Heart right ventricle (tissue), 16 donors: ENCODE data around the gene TMEM269. TPM values are rescaled to one million over a fixed set of nuclear protein-coding genes. Genes with fewer than 3 reads are reported as not detected.

Source experiments
- ATAC-seq, 8 donors: fragments of 200-7000 bp; cut with Tn5 transposase; one replicate each; pipeline ENCODE4 v1.9.1; 2020; ENCODE audit warnings: mild to moderate bottlenecking in 8 of 8, moderate library complexity in 8 of 8, moderate number of reproducible peaks in 1 of 8
- DNase-seq, 2 donors: peaks; one replicate each; pipeline ENCODE4 v3.0.0-alpha.2; 2020
- H3K27ac ChIP-seq, 10 donors: fragments of 200-600 bp; sonication (generic) in 2 of 10; one replicate each; pipeline versions ENCODE4 v1.5.0 to v1.8.0; 2020 to 2022; ENCODE audit warnings: mild to moderate bottlenecking in 3 of 10
- H3K27me3 ChIP-seq, 7 donors: fragments of 200-600 bp; one replicate each; pipeline ENCODE4 v1.8.0; 2021 to 2022; ENCODE audit warnings: mild to moderate bottlenecking in 2 of 7
- H3K36me3 ChIP-seq, 9 donors: fragments of 200-600 bp; sonication (generic) in 1 of 9; one replicate each; pipeline versions ENCODE4 v1.5.0 to v1.8.0; 2020 to 2022; ENCODE audit warnings: mild to moderate bottlenecking in 2 of 9
- H3K4me1 ChIP-seq, 9 donors: fragments of 200-600 bp; sonication (generic) in 1 of 9; one replicate each; pipeline versions ENCODE4 v1.5.0 to v1.8.0; 2020 to 2022; ENCODE audit warnings: mild to moderate bottlenecking in 4 of 9
- H3K4me3 ChIP-seq, 10 donors: fragments of 200-600 bp; sonication (generic) in 2 of 10; one replicate each; pipeline versions ENCODE4 v1.5.0 to v1.8.0; 2020 to 2022; ENCODE audit warnings: mild to moderate bottlenecking in 7 of 10, moderate library complexity in 2 of 10
- H3K9me3 ChIP-seq, 11 donors: fragments of 200-600 bp in 10 of 11; sonication (generic) in 2 of 11; one replicate each; pipeline versions ENCODE4 v1.5.0 to v1.8.0; 2013 to 2022; ENCODE audit warnings: mild to moderate bottlenecking in 2 of 11, control low read depth in 1 of 11, moderate library complexity in 1 of 11
- CTCF ChIP-seq, 9 donors: fragments of 200-600 bp; sonication (generic) in 2 of 9; IDR thresholded peaks; one replicate each; pipeline versions ENCODE4 v1.5.0 to v1.8.0; 2021 to 2022; ENCODE audit warnings: antibody characterized with exemption in 9 of 9, mild to moderate bottlenecking in 5 of 9, moderate library complexity in 1 of 9
- WGBS, 2 donors: extraction: QIAGEN DNeasy Blood & Tissue Kit; methylation state at CpG; one replicate each; pipeline ENCODE4 v1.1.7; 2013; ENCODE audit warnings: inconsistent platforms in 1 of 2; 5-methylcytosine and 5-hydroxymethylcytosine counted together
- intact Hi-C, 10 donors: fragments of 100-400 bp; cut with DNase I; formaldehyde crosslinking; loops; one replicate each; pipeline versions ENCODE4 v1.11.1 to v1.14.2; 2022
- polyA plus RNA-seq, 2 donors: library from polyadenylated mRNA; stranded (reverse); fragments of 200-250 nt; gene quantifications; one replicate each; pipeline ENCODE4 v1.2.3, GENCODE V29; 2013
- total RNA-seq, 10 donors: library from RNA; stranded (reverse); fragmentation: NEBNext Ultra II Directional in 3 of 10; extraction: Animal tissue kit (Norgen Biotek cat#: 25700) in 3 of 10; gene quantifications; one replicate each; pipeline versions ENCODE4 v1.2.1 to v1.2.4, GENCODE V29; 2021 to 2023
- donor health status: Arrhythmogenic right ventricular cardiomyopathy.
- donor health status: ischemic (EF 13 %, LVEDD 7.1; RV severe dilation, severe dysfunction).
- donor health status: healthy with polysubstance abuse.
- donor health status: DM: no; HTN: yes; CAD: no.
- donor health status: DM: no; HTN: no; CAD: no.
- donor health status: ischemic (EF 25% LVEDD 6.9; RV normal size, moderate dysfunction).
- donor health status: ischemic (EF 25% LVEDD 5.7; RV mildly dilated, moderate dysfunction).
- donor health status: healthy.
- donor health status: DM: yes; HTN: yes; CAD: no.
- donor health status: Ischemic cardiomyopathy.
- donor health status: ischemic (EF 35%, LVEDD 5.7; RV mildly dilated, moderate dysfunction).
- donor health status: nonischemic (EF 11% LVEDD 7.7; RV severe dilation, severe dysfunction).
- donor health status: DM: yes; HTN: yes; CAD: no.
- donor health status: PGD.
- donor health status: ischemic (EF 29% LVEDD 5.4; RV normal size, mild dysfunction).
- donor health status: nonischemic (EF 23%, LVEDD 6.1; RV moderate dilation, normal function).

Gene TMEM269
- total and polyA plus RNA-seq, 12 donors, result 0.01 to 0.09 (median 0.07) TPM; not detected in 9

GRCh38 chr1:42797979-42798378 is 13.2 kb downstream of the TMEM269 start:
- H3K4me1 ChIP-seq, result no peaks in the 10 kb centered on the region
- no peak overlapping the region for H3K4me3 ChIP-seq
- DNase-seq, result no peak
- H3K9me3 ChIP-seq, result no peaks in the 10 kb centered on the region
- 90 to 92% methylated on average over 5 of the region's 5 CpGs for WGBS, 2 donors
- intact Hi-C loops, result no loop called here
- TF ChIP-seq CTCF (IDR thresholded peaks at IDR 0.05), result no peak
- no peak overlapping the region for H3K27ac ChIP-seq
- ATAC-seq, result no peak
- H3K27me3 ChIP-seq, result no peaks in the 10 kb centered on the region
- H3K36me3 ChIP-seq, result no peaks in the 10 kb centered on the region

GRCh38 chr1:42801832-42802473 is 17.2 kb downstream of the TMEM269 start:
- peaks cover 0 to 6% (median 0%) of the 10 kb centered on the region in 9 donors for H3K4me1 ChIP-seq
- 75 to 82% methylated on average over 8 of the region's 8 CpGs for WGBS, 2 donors
- no peak for DNase-seq
- peak in 2 of 8 donors; percentile 10 to 42 for ATAC-seq
- intact Hi-C loops, result no loop called here
- no peaks in the 10 kb centered on the region for H3K27me3 ChIP-seq
- H3K27ac ChIP-seq, result no peak overlapping the region
- H3K36me3 ChIP-seq, result peaks cover 0 to 22% (median 0%) of the 10 kb centered on the region in 9 donors
- no peaks in the 10 kb centered on the region for H3K9me3 ChIP-seq
- no peak for TF ChIP-seq CTCF (IDR thresholded peaks at IDR 0.05)
- H3K4me3 ChIP-seq, result no peak overlapping the region

- no peak for TF ChIP-seq CTCF (IDR thresholded peaks at IDR 0.05)
- Histone ChIP-seq H3K4me3 (no peak overlapping the region), H3K4me1 (peaks cover 0 to 6% (median 0%) of the 10 kb centered on the region in 9 donors), H3K9me3 (no peaks in the 10 kb centered on the region), H3K27me3 (no peaks in the 10 kb centered on the region), H3K36me3 (peaks cover 0 to 38% (median 3%) of the 10 kb centered on the region in 9 donors), H3K27ac (no peak overlapping the region)
- intact Hi-C loops, result no loop called here
- DNase-seq (no peak), ATAC-seq (no peak)
Observed at GRCh38 chr1:42806171-42806570, 21.4 kb downstream of the TMEM269 start.

DNA sequence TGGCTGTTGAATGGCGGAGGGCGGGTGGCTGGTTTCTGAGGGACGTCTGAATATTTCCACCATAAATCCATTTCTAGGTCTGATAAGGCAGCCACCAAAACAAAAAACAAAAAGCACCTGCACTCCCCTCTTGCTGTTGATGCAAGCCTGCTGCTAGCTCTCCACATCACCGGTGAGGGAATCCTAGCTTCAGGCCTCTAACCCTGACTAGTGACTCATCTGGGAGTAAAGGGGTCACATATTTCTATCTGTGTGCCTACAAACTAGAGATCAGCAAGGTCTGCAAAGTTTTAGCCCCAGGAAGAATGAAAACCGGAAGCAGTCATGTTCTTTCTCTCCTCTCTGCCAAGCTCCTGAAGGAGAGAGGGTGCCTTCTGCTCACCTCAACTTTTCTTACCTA is 21.8 kb downstream of the TMEM269 start:
- intact Hi-C loops, result no loop called here
- DNase-seq, result no peak
- no peak for TF ChIP-seq CTCF (IDR thresholded peaks at IDR 0.05)
- Histone ChIP-seq H3K4me3 (no peak overlapping the region), H3K9me3 (no peaks in the 10 kb centered on the region), H3K4me1 (peaks cover 0 to 6% (median 0%) of the 10 kb centered on the region in 9 donors), H3K27ac (no peak overlapping the region), H3K27me3 (no peaks in the 10 kb centered on the region), H3K36me3 (peaks cover 0 to 42% (median 7%) of the 10 kb centered on the region in 9 donors)
- ATAC-seq, result no peak
- 90 to 93% methylated on average over 5 of the region's 5 CpGs for WGBS, 2 donors
